T-helper 2 cell treated with Interferon-gamma antibody and Interleukin-4, amounts not matched to agents 100 ng/mL and 5 ng/mL, for 36 hours (primary cell): Measurements from ENCODE around the gene DDR1. TPM values are rescaled to one million over a fixed set of nuclear protein-coding genes. Genes with fewer than 3 reads are reported as not detected.

ENCODE experiments used
- intact Hi-C: fragments of 100-400 bp; cut with micrococcal nuclease; formaldehyde crosslinking; loops from one replicate; pipeline ENCODE4 v1.15.1; 2023
- total RNA-seq: library from RNA; stranded (reverse); gene quantifications from 2 replicates; pipeline ENCODE4 v1.2.3, GENCODE V29; 2022

The DDR1 gene
- total RNA-seq, 1 donor from 2014 or later, result 6.6 TPM

GRCh38 chr6:30944051-30944450 is 59.7 kb downstream of the DDR1 start:
- intact Hi-C loops, result no loop called here

GRCh38 chr6:30945281-30945680 is 61.0 kb downstream of the DDR1 start:
- intact Hi-C loops, result no loop called here

- intact Hi-C loops, result no loop called here
Measured at GRCh38 chr6:30947231-30947630, 62.9 kb downstream of the DDR1 start.

GRCh38 chr6:30948811-30949210 is 64.5 kb downstream of the DDR1 start:
- intact Hi-C loops, result no loop called here

Other genes starting within 250 kb of the DDR1 start
- 20.1 and 26.0 TPM in 2 replicates for gene C6orf136, start 237.4 kb upstream of the DDR1 start, total RNA-seq
- gene DHX16, start 211.5 kb upstream of the DDR1 start, total RNA-seq, result 44.4 and 47.6 TPM in 2 replicates
- 247 TPM in 2 replicates for gene PPP1R18, start 197.9 kb upstream of the DDR1 start, total RNA-seq
- 33.5 and 35.1 TPM in 2 replicates for gene NRM, start 193.5 kb upstream of the DDR1 start, total RNA-seq
- gene MDC1, start 167.2 kb upstream of the DDR1 start, total RNA-seq, result 72.7 and 79.0 TPM in 2 replicates
- 1,315 and 1,323 TPM in 2 replicates for gene TUBB, start 164.2 kb upstream of the DDR1 start, total RNA-seq
- 126 and 132 TPM in 2 replicates for gene FLOT1, start 141.8 kb upstream of the DDR1 start, total RNA-seq
- gene IER3, start 140.0 kb upstream of the DDR1 start, total RNA-seq, result 20.9 and 21.6 TPM in 2 replicates
- 29.8 and 32.1 TPM in 2 replicates for gene GTF2H4, start 23.7 kb downstream of the DDR1 start, total RNA-seq
- 40.4 and 42.1 TPM in 2 replicates for gene VARS2, start 29.7 kb downstream of the DDR1 start, total RNA-seq
- gene SFTA2, start 47.7 kb downstream of the DDR1 start, total RNA-seq, result not detected in 2 replicates
- gene MUCL3, start 56.5 kb downstream of the DDR1 start, total RNA-seq, result not detected in 2 replicates
- not detected in 2 replicates for gene MUC21, start 99.2 kb downstream of the DDR1 start, total RNA-seq
- not detected in 2 replicates for gene MUC22, start 126.0 kb downstream of the DDR1 start, total RNA-seq
- gene C6orf15, start 228.1 kb downstream of the DDR1 start, total RNA-seq, result not detected in 2 replicates
- gene PSORS1C1, start 230.3 kb downstream of the DDR1 start, total RNA-seq, result not detected in 2 replicates
- not detected in 2 replicates for gene CDSN, start 235.9 kb downstream of the DDR1 start, total RNA-seq